ENCODE data around the gene CLDN9. TPM values are rescaled to one million over a fixed set of nuclear protein-coding genes. Genes with fewer than 3 reads are reported as not detected.

The CLDN9 gene
- total and polyA plus RNA-seq, 4 donors = 0.05 to 0.32 (median 0.25) TPM

DNA sequence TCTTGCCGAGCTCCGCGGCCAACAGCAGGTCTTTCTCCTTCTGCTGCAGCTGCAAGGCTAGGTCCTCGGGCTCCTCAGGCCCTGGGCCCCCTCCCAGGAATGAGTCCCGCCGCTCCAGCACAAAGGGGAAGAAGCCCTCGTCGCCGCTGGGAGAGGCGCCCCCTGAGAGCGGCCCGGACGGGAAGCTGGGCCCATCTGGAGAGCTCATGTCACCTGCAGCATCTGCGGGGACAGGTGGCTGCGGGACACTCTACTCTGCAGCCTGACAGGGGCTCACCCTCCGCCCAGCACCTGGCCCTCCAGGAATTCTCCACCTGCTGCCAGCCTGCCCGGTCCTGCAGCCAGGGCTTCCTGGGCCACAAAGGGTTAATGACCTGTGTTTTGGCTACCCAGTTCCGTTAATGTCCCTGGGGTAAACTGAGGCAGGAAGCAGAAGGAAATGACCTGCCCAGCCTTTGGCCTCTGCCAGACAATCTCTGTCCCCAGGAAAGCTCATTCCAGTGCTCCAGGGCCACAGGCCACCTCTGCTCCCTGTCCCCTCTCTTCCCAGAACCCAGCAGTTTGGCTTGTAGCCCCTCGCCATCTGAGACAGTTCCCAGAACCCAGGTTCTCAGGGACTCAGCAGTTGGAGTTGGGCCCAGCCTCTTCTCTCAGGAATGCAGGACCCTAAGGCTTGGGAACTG lies 22.7 kb downstream of the CLDN9 start:
- H3K27ac ChIP-seq (ENCODE audit: low read depth in 1 of 2, low read length in 2 of 2) = no peak overlapping the region
- TF ChIP-seq JUND (IDR thresholded peaks at IDR 0.05) (no peak), RXRA (IDR thresholded peaks at IDR 0.05) (no peak)
- no peak overlapping the region for H3K4me3 ChIP-seq (ENCODE audit: low read depth in 1 of 3, low read length in 3 of 3)
- DNase-seq (ENCODE audit: low spot score) = no peak
- no peaks in the 10 kb centered on the region for H3K9me3 ChIP-seq (ENCODE audit: control insufficient read depth in 4 of 4, low read length in 3 of 4)
- no peaks in the 10 kb centered on the region for H3K36me3 ChIP-seq (ENCODE audit: control insufficient read depth in 4 of 4, insufficient read depth in 3 of 4, low read depth in 1 of 4, low read length in 3 of 4)
- H3K27me3 ChIP-seq (ENCODE audit: control insufficient read depth in 4 of 4, insufficient read depth in 4 of 4, low read length in 3 of 4) = peaks cover 0 to 8% (median 5%) of the 10 kb centered on the region in 4 donors
- no peak overlapping the region for H3K9ac ChIP-seq (ENCODE audit: low read depth in 1 of 2, low read length in 2 of 2)
- WGBS = 43% methylated on average over 19 of the region's 19 CpGs
- H3K4me1 ChIP-seq (ENCODE audit: control insufficient read depth in 4 of 4, insufficient read depth in 4 of 4, low read length in 3 of 4) = peaks cover 0 to 4% (median 0%) of the 10 kb centered on the region in 4 donors

DNA sequence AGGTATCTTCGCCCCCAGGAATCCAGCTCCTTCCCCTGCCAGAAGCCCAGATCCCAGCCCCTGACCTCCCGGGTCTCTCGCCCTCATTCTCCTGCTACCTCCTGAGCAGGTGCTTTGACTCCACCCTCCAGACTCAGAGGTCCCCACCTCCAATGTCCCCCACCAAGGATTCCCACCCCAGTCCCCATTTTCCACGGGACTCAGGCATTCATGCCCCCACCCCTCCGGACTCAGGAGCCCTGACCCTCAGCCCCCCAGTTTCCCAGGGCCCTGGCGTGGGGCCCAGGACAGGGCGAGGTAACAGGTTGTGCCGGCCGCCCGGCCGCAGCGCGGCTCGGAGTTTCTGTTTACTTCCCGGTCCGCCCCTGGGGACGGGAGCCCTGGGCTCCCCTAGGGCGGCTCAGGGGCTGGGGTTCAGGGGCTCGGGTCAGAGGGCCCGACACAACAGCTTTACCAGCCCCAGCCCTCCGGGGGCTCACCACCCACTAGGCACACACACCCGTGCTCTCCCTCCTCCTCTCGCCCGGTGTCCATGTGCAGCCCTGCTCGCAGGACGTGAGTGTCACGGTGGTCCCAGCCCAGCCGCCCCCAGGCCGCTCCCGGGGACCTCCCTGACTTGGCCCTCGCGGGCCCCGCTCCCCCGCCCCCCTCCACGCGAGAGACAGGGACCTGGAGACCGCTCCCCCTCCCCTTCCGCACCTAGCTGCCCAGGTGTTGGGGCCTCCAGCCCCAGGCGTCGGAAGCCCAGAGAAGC lies 23.4 kb downstream of the CLDN9 start:
- 3% methylated on average over 40 of the region's 40 CpGs for WGBS
- Histone ChIP-seq H3K4me3 (ENCODE audit: low read depth in 1 of 3, low read length in 3 of 3) (peak overlapping the region in 1 of 3 donors; percentile 14), H3K27me3 (ENCODE audit: control insufficient read depth in 4 of 4, insufficient read depth in 4 of 4, low read length in 3 of 4) (peaks cover 0 to 8% (median 5%) of the 10 kb centered on the region in 4 donors), H3K36me3 (ENCODE audit: control insufficient read depth in 4 of 4, insufficient read depth in 3 of 4, low read depth in 1 of 4, low read length in 3 of 4) (no peaks in the 10 kb centered on the region), H3K4me1 (ENCODE audit: control insufficient read depth in 4 of 4, insufficient read depth in 4 of 4, low read length in 3 of 4) (peaks cover 0 to 4% (median 0%) of the 10 kb centered on the region in 4 donors), H3K27ac (ENCODE audit: low read depth in 1 of 2, low read length in 2 of 2) (no peak overlapping the region), H3K9ac (ENCODE audit: low read depth in 1 of 2, low read length in 2 of 2) (no peak overlapping the region), H3K9me3 (ENCODE audit: control insufficient read depth in 4 of 4, low read length in 3 of 4) (no peaks in the 10 kb centered on the region)
- no peak for DNase-seq (ENCODE audit: low spot score)
- TF ChIP-seq, protein P1, sequence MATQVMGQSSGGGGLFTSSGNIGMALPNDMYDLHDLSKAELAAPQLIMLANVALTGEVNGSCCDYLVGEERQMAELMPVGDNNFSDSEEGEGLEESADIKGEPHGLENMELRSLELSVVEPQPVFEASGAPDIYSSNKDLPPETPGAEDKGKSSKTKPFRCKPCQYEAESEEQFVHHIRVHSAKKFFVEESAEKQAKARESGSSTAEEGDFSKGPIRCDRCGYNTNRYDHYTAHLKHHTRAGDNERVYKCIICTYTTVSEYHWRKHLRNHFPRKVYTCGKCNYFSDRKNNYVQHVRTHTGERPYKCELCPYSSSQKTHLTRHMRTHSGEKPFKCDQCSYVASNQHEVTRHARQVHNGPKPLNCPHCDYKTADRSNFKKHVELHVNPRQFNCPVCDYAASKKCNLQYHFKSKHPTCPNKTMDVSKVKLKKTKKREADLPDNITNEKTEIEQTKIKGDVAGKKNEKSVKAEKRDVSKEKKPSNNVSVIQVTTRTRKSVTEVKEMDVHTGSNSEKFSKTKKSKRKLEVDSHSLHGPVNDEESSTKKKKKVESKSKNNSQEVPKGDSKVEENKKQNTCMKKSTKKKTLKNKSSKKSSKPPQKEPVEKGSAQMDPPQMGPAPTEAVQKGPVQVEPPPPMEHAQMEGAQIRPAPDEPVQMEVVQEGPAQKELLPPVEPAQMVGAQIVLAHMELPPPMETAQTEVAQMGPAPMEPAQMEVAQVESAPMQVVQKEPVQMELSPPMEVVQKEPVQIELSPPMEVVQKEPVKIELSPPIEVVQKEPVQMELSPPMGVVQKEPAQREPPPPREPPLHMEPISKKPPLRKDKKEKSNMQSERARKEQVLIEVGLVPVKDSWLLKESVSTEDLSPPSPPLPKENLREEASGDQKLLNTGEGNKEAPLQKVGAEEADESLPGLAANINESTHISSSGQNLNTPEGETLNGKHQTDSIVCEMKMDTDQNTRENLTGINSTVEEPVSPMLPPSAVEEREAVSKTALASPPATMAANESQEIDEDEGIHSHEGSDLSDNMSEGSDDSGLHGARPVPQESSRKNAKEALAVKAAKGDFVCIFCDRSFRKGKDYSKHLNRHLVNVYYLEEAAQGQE (IDR thresholded peaks at IDR 0.05) = no peak
- TF ChIP-seq SP1 (IDR thresholded peaks at IDR 0.05) (no peak), MAX (IDR thresholded peaks at IDR 0.05) (no peak)

DNA sequence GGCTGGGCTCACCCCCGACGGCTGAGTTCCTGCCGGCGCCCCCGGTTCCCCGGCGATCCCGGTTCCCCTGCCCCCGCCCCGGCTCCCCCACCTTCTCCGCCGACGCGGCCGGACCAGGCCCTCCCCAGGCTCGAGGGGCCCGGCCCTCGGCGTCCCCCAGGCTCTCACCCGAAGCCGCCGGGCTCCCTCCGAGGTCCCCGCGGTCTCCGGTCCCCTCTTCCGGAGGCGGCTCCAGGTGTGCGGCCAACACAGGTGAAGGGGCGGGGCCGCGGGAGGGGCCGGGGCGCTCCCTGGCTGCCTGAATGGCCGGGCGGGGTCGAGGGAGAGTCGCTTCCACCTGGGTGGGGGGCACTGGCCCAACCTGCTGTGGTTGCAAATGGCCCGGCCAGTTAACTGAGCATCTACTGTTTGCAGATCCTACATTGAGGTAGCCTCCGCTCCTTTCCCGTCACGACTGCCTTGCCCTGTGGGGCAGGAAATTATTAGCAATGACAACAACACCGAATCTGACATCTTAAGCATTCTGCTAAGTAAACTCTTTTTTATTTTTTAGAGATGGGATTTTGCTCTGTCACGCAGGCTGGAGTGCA lies 24.1 kb downstream of the CLDN9 start, which contains the start of gene BICDL2:
Gene BICDL2, minus strand, starts transcription at position 219 of the 590 bp plus-strand sequence. CDS start 1,448 bp downstream, outside the sequence.
- Histone ChIP-seq H3K4me3 (ENCODE audit: low read depth in 1 of 3, low read length in 3 of 3) (peak within 1 kb of the TSS in 1 of 3 donors; percentile 14), H3K27me3 (ENCODE audit: control insufficient read depth in 4 of 4, insufficient read depth in 4 of 4, low read length in 3 of 4) (peaks cover 0 to 8% (median 5%) of the 10 kb centered on the region in 4 donors), H3K9me3 (ENCODE audit: control insufficient read depth in 4 of 4, low read length in 3 of 4) (no peaks in the 10 kb centered on the region), H3K36me3 (ENCODE audit: control insufficient read depth in 4 of 4, insufficient read depth in 3 of 4, low read depth in 1 of 4, low read length in 3 of 4) (no peaks in the 10 kb centered on the region), H3K4me1 (ENCODE audit: control insufficient read depth in 4 of 4, insufficient read depth in 4 of 4, low read length in 3 of 4) (peaks cover 0 to 4% (median 0%) of the 10 kb centered on the region in 4 donors), H3K9ac (ENCODE audit: low read depth in 1 of 2, low read length in 2 of 2) (no peak within 1 kb of the TSS), H3K27ac (ENCODE audit: low read depth in 1 of 2, low read length in 2 of 2) (no peak within 1 kb of the TSS)
- no peak for TF ChIP-seq CTCF (IDR thresholded peaks at IDR 0.05; ENCODE audit: low read depth, low read length, missing input control)
- no peak for TF ChIP-seq RXRA (IDR thresholded peaks at IDR 0.05)
- WGBS = 10% methylated on average over 44 of the region's 44 CpGs
- DNase-seq (ENCODE audit: low spot score) = no peak

All from liver (tissue), 9 donors.